ENCODE measurements around the gene ZGRF1.
"Not testable (repeated sequence)": the region's sequence is repeated elsewhere in the genome, so short reads cannot be mapped to it uniquely, and the experiment has no call there.

ZGRF1 gene

GRCh38 chr4:112490808-112491207 is 145.9 kb downstream of the ZGRF1 start:
- H3K4me1 ChIP-seq (ENCODE audit: control insufficient read depth in 5 of 5, insufficient read depth in 5 of 5, low read length in 5 of 5); H3K36me3 ChIP-seq (ENCODE audit: control insufficient read depth in 5 of 5, insufficient read depth in 5 of 5, low read length in 5 of 5); H3K27me3 ChIP-seq (ENCODE audit: control insufficient read depth in 5 of 5, insufficient read depth in 4 of 5, low read length in 5 of 5); H3K9ac ChIP-seq (ENCODE audit: low read length in 5 of 5); H3K27ac ChIP-seq (ENCODE audit: low read depth, low read length); H3K4me3 ChIP-seq (ENCODE audit: low read depth in 1 of 5, low read length in 5 of 5): not testable (repeated sequence)
- H3K9me3 ChIP-seq (ENCODE audit: control insufficient read depth in 5 of 5, low read length in 5 of 5), result peaks cover 0 to 13% (median 7%) of the 10 kb centered on the region in 5 donors
